Stimulated activated CD8-positive, alpha-beta memory T cell treated with anti-CD3 and anti-CD28 coated beads, Interleukin-7, amount 100 ng/mL, for 48 hours (primary cell): ENCODE measurements around the gene DHRS7.

Source experiments
- DNase-seq, 2 donors: peaks; one replicate each; pipeline ENCODE4 v3.0.0-alpha.2; 2020; ENCODE audit warnings: low read depth in 1 of 2; ENCODE audit errors: extremely low read depth in 1 of 2

The DHRS7 gene

DNA sequence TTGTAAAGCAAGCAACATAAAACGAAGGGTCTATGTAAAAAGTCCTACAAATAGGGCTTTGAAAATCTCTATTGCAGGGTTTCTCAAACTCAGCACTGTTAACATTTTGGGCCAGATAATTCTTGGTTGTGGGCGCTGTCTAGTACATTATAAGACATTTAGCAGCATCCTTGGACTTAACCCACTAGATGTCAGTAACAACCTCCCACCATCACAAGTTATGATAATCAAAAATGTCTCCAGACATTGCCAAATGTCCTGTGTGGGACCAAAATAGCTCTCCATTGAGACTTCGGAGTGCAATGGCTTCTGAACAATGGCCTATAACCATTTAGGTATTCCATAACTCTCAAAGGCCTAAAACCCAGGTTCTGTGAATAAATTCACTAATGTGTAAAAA, 22.9 kb upstream of the DHRS7 start:
- no peak for DNase-seq

DNA sequence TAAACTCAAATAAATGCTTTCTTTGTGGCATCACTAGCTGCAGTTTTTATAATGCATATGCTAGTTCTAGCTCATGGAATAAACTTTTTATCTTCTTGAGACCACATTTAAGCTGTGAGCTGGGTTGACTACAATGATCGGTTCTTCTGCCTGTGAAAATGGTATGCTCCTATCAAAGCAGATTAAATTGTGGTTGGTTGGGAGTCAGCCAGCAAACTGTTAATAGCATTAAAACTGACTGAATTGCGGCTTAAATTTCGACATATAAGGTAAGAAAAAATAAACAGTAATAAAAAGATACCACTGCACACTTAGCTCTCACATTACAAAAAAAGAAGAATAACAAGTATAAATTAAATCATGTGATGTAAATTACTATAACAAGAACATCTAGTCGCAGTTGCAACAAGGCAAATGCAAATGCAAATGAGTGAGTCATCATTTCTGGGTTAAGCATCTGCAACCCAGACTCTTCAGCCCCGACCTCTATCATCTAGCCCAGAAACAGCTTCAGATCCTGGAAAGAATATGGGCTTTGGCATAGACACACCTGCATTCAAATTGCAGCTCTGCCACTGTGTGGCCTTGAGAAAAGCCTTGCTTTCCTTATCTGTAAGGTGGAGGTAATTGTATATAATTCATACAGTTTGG, 19.8 kb upstream of the DHRS7 start:
- no peak for DNase-seq

DNA sequence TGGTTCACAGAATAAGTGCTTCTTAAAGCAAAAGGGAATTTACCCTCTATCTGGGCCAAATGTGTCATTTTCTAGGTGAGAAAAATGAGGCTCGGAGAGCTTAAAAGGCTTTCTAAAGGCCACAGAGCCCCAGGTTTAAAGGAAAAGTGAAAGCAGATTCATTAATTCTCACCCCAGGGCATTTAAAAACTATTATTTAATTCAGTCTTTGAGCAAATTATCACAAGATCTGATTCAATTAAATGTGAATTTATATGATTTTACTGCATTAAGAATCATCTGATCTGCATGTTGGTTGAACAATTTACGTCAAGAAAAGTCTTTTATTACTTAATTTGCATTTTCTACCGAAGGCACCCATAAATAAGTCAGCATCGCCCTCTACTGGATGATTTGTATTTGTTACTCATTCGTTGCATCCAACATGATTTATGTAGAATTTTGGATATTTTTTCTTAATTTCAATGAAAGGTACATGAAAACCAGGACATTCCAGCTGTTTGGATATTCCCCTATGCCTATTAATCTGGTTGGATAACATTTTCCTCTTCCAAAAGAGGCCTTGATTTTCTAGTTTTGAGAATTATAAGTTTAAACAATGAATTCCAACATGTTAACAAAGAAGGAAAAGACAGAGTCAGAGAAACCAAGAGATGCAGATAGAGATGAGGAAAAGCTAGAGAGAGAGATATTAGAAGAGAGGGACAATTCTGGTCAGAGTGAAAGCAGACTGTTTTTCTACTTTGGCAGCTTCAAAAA, 19.1 kb upstream of the DHRS7 start:
- no peak for DNase-seq

DNA sequence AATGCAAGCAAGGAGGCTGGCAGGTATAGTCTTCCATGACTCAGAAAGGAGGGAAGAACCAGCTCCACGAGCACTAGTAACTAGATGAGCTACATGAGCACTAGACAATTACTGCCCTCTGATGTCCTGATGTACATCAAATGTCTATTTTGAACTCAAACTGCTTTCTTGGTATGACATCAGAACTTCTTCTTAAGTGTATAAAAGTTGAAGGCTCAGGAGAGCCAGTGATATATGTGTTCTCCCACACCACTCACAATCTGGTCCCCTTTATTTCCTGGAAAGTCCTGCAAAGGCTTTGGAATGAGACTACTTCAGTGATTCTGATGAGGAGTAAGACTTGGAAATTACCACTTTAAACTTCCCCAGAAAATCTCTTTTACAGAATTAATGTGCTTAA, 18.5 kb upstream of the DHRS7 start:
- no peak for DNase-seq

DNA sequence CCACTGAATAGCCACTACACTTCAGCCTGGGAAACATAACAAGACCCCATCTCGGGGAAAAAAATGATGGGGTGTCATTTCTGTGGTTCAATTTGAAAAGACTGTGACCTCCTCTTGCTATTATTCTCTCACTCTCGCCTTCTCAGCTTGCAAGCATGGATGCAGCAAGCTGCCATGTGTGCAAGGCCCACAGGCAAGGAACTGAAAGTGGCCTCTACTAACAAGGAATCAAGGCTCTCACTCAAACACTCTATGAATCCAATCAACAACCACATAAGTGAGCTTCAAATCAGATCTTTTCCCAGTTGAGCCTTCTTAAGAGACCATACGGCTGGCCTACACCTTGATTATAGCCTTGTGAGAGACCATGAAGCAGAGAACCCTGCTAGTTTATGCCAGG, 17.9 kb upstream of the DHRS7 start:
- DNase-seq, result no peak

DNA sequence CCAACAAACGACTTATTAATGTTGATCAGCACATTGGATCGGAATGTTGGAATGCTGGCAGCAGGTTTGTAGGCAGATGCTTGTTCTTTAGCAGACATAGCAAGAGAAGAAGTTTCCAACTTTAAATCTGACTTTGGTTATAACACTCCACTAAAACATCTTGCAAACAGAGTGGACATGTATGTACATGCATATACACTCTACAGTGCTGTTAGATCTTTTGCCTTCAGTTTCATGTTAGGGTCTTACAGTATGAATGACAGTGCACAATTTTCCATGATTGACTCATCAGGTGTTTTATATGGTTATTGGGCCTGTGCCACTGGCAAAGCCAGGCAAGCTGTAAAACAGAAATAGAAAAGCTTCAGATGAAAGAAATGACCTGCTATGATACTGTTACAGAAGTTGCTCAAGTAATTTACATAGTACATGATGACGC, 14.3 kb upstream of the DHRS7 start:
- DNase-seq, result no peak

DNA sequence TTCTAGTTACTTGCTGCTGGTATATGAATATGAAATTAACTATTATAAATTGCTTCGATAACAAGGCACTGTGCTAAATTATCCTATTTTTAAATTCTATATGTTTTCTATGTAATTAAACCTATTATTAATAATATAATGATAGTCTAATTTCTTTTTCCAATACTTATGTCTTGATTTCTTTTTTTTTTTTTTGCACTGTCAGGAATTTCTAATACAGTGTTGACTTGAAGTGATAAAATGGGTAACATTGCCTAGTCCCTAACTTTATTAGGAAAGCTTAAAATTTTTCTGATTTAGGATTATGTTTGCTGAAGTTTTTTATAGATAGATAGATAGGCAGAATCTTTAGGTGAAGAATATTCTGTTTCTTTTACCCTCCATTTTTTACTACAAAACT, 13.6 kb upstream of the DHRS7 start:
- no peak for DNase-seq

DNA sequence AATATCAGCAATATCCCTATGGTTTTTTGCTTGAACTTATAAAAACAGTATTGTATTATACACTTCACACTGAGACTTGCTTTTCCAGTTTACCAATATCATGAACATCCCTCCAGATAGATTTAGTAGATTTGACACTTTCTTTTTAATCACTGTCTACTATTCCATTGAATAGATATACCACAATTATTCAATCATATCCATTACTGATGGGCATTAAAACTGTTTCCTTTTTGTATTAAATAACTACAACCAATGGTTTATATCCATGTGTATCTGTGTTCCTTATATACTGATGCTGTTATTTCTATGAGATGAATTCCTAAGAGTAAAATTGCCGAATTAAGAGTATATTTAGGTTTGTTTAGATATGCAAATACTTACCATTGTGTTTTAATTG, 13.0 kb upstream of the DHRS7 start:
- no peak for DNase-seq

DNA sequence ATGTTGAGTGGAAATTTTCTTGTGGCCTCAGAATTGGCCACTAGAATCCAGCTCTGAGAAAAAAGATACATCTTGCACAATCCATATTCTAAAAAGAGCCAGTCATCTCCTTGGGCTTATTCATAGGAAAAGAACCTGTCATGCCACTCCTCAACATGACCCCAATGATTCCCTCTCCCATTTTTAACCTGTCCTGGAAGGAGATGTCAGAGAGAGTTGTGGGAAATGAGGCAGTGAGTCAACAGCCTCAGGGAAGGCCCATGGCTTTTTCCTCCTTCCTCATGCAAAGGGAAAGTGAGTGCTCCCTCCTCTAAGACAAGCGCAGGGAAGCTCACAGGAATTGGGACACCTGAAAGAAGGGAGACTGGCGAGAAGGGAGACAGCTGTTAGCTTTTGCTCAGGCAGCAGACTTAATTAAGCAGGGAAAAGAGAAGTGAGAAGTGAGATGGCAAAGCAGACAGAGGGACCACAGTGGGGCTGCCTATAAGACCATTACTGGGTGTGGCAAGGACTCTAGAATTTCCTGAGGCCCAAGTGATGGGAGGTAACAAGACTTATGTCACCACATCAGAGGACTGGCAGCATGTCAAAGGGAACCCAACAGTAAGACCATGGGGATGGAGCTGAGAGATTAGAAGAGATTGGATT, 10.2 kb upstream of the DHRS7 start:
- no peak for DNase-seq

DNA sequence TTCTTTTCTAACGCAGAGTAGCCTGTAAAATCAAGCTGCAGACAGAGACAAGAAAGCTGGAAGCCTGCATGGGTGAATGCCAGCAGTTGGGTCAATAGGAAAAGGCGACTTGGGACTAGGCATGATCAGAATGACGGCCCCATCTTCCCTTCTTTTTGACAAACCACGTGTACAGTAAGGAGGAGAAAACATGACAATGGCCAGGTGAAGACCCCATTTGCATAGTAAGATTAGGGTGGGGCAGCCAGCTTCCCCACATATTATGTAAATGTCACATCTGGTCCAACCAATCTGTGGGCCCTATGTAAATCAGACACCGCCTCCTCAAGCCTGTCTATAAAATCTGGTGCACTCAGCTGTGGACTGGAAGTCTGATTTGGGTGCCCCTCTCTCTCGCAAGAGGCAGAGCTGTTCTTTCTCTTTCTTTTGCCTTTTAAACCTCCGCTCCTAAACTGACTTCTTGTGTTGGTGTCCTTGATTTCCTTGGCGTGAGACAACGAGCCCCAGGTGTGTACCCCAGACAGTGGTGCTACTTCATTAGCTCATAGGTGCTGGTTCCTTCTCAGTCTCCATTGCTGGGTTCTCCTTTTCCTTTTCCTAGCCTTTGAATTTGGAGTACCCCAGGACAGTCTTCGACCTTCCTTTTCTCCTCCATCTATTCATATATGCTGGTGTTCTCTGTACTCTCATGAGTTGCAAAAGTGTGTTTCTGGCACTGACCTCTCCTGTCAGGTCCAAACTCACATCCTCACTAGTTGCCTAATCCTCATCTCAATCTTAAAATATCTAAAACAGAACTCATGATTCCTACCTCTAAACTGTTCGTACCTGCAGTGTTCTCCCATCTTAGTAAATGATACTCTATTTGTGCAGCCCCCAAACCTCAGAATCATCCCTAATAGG, 9.4 kb upstream of the DHRS7 start:
- DNase-seq, result no peak

DNA sequence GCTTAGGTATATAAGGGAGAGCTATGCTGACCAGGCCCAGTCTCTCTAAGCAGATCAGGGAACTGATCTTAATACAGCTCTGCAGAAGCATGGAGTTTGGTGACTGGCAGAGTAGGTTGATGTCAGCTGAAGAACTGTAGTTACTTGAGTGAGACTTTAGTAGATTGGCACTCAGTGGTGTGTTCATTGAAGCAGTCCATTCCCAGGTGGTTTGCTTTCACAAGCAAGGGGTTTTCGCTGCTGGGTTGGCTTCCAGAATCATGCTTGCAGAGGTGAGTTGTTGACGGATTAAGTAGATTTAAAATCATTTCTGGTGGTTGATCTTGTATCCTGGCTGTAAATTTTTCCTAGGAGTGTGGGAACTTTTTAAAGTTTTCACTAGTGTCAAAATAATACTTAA, 6.5 kb upstream of the DHRS7 start:
- DNase-seq, result no peak

DNA sequence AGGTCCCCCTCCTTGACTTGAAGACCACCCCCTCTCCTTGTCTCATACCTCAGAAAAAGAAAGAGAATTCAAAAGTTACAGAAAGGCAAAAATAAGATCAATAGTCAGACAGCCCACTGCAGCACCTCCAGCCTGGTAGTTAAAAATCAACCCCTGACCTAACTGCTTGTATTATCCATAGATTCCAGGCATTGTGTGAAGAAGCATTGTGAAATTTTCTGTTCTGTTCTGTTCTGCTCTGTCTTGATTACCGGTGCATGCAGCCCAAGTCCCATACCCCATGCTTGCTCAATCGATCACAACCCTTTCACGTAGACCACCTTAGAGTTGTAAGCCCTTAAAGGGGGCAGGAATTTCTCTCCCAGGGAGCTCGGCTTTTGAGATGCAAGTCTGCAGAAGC, 5.8 kb upstream of the DHRS7 start:
- DNase-seq, result no peak

DNA sequence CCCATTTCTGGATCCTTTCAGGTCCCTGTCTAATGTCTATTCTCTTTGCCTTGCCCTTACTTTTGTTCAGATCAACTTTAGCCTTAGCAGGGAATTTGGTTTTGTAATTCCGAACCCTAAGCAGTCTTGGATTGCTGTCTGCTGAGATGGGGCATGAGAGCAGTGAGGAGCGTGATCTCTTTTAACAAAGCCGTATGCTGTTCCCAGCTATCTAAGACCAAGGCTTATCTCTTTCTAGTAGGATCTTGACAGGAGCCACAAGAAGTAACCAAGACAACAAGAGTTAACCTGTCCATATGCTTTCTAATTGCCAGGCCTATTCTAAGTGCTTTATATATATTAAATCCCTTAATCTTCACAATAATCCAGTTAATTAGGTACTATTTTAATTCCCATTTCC, 4.5 kb upstream of the DHRS7 start:
- DNase-seq, result no peak

DNA sequence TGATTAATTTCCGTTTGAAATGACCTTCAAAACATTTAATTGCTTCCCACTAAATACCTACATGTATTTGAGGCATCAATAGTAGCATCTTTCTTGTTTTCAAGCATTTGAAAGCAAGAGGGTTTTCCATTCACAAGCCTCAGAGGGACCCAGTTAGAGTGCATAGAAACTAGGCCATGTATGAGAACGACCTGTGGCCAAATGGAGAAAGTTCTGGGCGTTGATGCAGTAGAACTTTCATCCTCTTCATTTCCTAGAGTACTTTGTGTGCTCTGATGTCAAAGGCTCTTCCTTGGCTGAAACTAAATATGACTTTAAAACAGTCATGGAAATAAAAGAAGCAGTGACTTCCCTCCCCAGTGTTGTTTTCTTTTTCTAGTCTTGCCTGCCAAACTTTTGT, 944 bp upstream of the DHRS7 start:
- DNase-seq, result no peak

DNA sequence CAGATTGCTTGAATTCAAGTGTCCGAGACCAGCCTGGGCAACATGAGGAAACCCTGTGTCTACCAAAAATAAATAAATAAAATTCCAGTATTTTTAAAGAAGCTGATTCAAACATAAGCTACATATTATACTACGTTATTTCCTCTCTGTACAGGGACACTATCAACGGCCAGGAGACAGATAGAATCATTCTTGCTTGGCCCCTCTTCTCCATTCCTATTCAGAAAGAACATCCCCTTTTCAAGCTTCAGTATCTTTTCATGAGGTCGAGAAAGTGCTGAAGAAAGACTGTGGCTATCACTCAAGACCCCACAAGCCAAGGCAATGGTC, 314 bp upstream of the DHRS7 start:
- DNase-seq, result no peak

DNA sequence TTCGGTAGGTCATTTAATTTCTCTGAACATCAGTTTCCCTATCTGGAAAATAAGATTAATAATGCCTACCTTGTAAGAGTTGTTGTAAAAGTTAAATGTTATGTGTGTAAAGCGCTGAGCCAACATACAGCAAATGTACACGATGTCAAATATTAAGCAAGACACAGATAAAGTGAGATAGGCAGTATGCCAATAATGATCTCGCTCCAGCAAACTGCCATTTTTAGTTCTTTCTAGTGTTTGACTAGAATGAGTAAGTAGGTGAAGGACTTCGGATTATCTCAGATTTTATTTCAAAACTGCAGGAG, 840 bp downstream of the DHRS7 start:
- no peak for DNase-seq

DNA sequence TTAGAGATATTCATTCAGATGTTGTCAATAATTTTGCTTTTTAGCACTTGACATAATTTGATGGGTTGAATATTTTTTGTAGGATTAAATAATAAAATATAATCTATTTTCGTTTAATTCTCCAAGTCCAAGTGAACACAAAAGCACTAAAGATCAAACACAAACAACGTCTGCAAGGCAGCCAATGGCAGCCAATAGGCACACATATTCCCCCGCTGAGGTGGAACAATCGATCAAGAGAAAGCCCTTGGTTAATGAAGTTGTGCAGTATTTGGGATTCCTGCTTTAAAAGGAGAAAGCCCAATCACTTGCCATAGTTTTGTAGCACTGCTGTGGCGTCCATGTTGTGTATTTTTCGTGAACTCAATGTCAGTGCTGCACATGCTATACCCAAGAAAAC, 1.5 kb downstream of the DHRS7 start:
- no peak for DNase-seq

DNA sequence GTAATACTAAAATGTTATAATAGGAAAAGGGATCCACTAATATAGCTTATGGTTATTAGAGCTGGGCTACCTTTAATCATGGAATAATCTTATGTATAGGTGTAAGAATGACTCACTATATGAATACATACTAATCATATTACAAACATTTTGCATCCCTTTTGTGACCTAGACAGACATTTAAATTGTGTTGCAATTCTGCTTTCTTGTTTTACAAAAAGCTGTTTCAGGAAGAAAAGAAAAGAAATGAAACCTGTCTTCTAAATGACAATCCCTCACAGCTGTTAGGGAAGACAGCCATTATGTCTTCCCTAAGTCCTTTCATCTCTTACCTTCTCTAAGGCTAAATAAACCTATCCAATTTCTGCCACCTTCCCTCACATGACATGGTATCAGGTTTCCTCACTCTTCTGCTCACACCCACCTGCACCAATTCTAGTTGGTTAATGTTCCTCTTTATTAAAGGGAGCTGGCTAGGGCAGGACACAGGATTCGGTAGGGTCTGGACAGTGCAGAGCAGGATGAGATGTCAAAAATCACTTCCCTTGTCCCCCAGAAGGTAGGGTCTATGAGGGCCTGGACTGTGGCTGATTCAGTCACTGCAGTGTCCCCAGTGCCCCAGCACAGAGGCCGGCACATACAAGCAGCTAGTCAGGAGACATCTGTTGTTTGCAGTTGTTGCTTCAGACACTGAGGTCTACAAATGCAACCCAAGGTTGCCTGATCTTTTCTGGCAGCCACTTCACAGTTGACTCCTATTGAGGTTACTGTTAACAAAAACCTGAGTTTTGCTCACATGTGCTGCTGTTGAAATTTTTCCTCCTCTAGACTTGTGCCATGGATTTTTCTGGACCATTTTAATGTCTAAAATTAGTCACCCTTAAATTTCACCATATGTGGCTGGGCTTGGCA, 3.7 kb downstream of the DHRS7 start:
- DNase-seq, result no peak

DNA sequence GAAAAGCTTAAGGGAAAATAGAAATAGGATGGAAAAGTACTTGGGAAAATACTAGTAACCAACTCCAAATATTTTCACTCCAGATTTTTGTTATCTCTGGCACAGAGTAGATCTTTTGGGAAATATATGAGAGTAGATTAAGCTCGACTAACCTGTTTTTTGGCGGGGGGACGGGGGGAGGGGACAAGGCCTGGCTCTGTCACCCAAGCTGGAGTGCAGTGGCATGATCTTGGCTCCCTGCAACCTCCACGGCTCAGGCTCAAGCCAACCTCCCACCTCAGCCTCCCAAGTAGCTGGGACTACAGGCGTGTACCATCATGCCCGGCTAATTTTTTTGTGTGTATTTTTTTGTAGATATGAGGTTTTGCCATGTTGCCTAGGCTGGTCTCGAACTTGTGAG, 4.8 kb downstream of the DHRS7 start:
- no peak for DNase-seq

DNA sequence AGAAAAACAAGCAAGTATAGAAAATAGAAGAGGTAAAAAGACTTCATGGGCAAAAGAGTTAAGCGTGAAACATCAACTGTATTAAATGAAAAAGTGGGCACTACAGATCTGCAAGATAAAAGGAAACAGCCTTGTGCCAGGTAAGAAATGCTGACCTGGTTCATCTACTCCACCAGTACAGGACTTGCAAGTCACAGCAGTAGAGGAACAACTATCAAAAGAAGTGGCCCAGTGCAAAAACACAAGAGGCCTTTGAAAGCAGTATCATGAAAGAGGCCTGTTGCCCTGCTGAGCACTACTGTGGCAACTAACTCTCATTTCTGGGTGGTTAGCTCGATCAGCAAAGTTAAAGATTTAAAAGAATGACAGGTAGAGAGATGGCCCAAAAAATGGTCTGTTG, 10.5 kb downstream of the DHRS7 start:
- no peak for DNase-seq

DNA sequence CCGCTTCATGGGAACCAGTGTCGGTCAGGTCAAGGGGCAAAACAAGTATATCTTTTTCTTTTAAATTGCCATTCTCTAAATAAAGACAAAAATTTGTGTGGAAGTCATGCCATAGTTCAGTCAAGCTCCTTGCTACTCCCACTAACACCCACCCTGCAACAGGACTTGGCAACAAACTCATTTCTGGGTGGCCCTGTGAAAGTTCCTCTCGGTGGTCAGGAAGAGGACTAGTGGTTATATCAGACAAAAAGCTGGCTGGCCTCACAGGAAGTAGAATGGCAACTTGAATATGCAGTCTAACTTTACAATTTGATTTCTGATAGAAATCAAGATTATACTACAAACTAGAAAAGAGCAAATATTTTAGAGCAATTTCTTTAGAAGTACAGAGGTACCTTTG, 11.2 kb downstream of the DHRS7 start:
- no peak for DNase-seq
